ENCODE data around the gene ORC2.

ORC2 gene

GRCh38 chr2:200963124-200963917 lies at the start of gene ORC2:
ORC2 (minus strand) TSS chr2:200963660; CDS start chr2:200958123, 5,537 bp downstream.
- DNase-seq: peak; percentile 95
- no peaks in the 10 kb centered on the region for H3K27me3 Mint-ChIP-seq (ENCODE audit: low read depth, poor library complexity)
- peaks cover 48% of the 10 kb centered on the region for H3K4me1 Mint-ChIP-seq
- peak; percentile 61 for TF ChIP-seq CTCF (IDR thresholded peaks at IDR 0.05)
- no peaks in the 10 kb centered on the region for H3K9me3 Mint-ChIP-seq
- H3K27ac Mint-ChIP-seq: peak within 1 kb of the TSS; percentile 96
- peak within 1 kb of the TSS; percentile 98 for H3K4me3 Mint-ChIP-seq
- H3K36me3 Mint-ChIP-seq (ENCODE audit: low read depth): peaks cover 21% of the 10 kb centered on the region

- TF ChIP-seq CTCF (IDR thresholded peaks at IDR 0.05): no peak
- no peaks in the 10 kb centered on the region for H3K9me3 Mint-ChIP-seq
- no peak for DNase-seq
- H3K27me3 Mint-ChIP-seq (ENCODE audit: low read depth, poor library complexity): no peaks in the 10 kb centered on the region
- H3K4me3 Mint-ChIP-seq: no peak overlapping the region
- peak overlapping the region; percentile 51 for H3K27ac Mint-ChIP-seq
- H3K36me3 Mint-ChIP-seq (ENCODE audit: low read depth): peaks cover 44% of the 10 kb centered on the region
- H3K4me1 Mint-ChIP-seq: peaks cover 27% of the 10 kb centered on the region
Observed at GRCh38 chr2:201008296-201008829, 44.9 kb upstream of the ORC2 start.

- Mint-ChIP-seq H3K9me3 (no peaks in the 10 kb centered on the region), H3K4me3 (no peak overlapping the region), H3K36me3 (ENCODE audit: low read depth) (peaks cover 43% of the 10 kb centered on the region), H3K4me1 (peaks cover 21% of the 10 kb centered on the region), H3K27me3 (ENCODE audit: low read depth, poor library complexity) (no peaks in the 10 kb centered on the region), H3K27ac (peak overlapping the region; percentile 61)
- peak; percentile 13 for DNase-seq
- TF ChIP-seq CTCF (IDR thresholded peaks at IDR 0.05): no peak
Observed at GRCh38 chr2:201007584-201007998, 44.1 kb upstream of the ORC2 start.

- Mint-ChIP-seq H3K9me3 (no peaks in the 10 kb centered on the region), H3K36me3 (ENCODE audit: low read depth) (peaks cover 47% of the 10 kb centered on the region), H3K27ac (no peak overlapping the region), H3K4me1 (peaks cover 21% of the 10 kb centered on the region), H3K27me3 (ENCODE audit: low read depth, poor library complexity) (no peaks in the 10 kb centered on the region), H3K4me3 (no peak overlapping the region)
- DNase-seq: no peak
- TF ChIP-seq CTCF (IDR thresholded peaks at IDR 0.05): no peak
Observed at GRCh38 chr2:201006704-201007103, 43.2 kb upstream of the ORC2 start.

GRCh38 chr2:201004370-201004769 lies 40.9 kb upstream of the ORC2 start:
- no peaks in the 10 kb centered on the region for H3K27me3 Mint-ChIP-seq (ENCODE audit: low read depth, poor library complexity)
- H3K36me3 Mint-ChIP-seq (ENCODE audit: low read depth): peaks cover 39% of the 10 kb centered on the region
- no peak overlapping the region for H3K4me3 Mint-ChIP-seq
- no peak for DNase-seq
- H3K27ac Mint-ChIP-seq: no peak overlapping the region
- H3K9me3 Mint-ChIP-seq: no peaks in the 10 kb centered on the region
- no peak for TF ChIP-seq CTCF (IDR thresholded peaks at IDR 0.05)
- H3K4me1 Mint-ChIP-seq: peaks cover 21% of the 10 kb centered on the region
